Endothelial cell of umbilical vein (primary cell): ENCODE measurements around the gene ZMIZ2. TPM values are rescaled to one million over a fixed set of nuclear protein-coding genes. Genes with fewer than 3 reads are reported as not detected.

Experiments
- BruUV-seq: library from RNA; stranded (reverse); fragments of 400-500 nt; replicated peaks from 2 replicates; lab custom pipeline; 2021; lab: Mats Ljungman, UMichigan
- CTCF ChIA-PET: fragments of 300-600, 350-600 bp; sonication (Branson Sonifier 250); formaldehyde crosslinking; loops from one replicate; lab custom pipeline; 2021; ENCODE audit warnings: antibody characterized with exemption, inconsistent platforms; lab: Charles Lee
- POLR2A ChIA-PET: fragments of 300-600, 350-600 bp; sonication (Branson Sonifier 250); formaldehyde crosslinking; loops from one replicate; lab custom pipeline; 2021; ENCODE audit warnings: antibody characterized with exemption, inconsistent platforms; lab: Charles Lee
- DNase-seq: peaks from one replicate; pipeline ENCODE4 v3.0.0-alpha.2; 2011; ENCODE audit warnings: low read depth, low spot score
- FAIRE-seq: peaks from 2 replicates; lab custom pipeline; 2011; peaks lifted over from hg19 to GRCh38; lab: Jason Lieb, UNC
- H2AFZ ChIP-seq: 2 replicates; pipeline ENCODE4 v1.6.0; 2012; ENCODE audit warnings: low read depth, low read length, control low read depth, inconsistent platforms
- H3K27ac ChIP-seq: 2 replicates; pipeline ENCODE4 v1.5.1; 2011; ENCODE audit warnings: low read depth, mild to moderate bottlenecking, control low read depth, low read length, moderate library complexity; ENCODE audit not compliant: insufficient read depth
- H3K27me3 ChIP-seq, 2 experiments: 2 replicates each; pipeline versions ENCODE4 v1.6.0 to v1.6.1; 2011; ENCODE audit warnings: low read length in 2 of 2, mixed read lengths in 1 of 2; ENCODE audit not compliant: control insufficient read depth in 2 of 2, insufficient read depth in 2 of 2
- H3K36me3 ChIP-seq, 2 experiments: 2 replicates in 1 of 2; 3 replicates in 1 of 2; pipeline ENCODE4 v1.5.1; 2011; ENCODE audit warnings: low read length in 2 of 2, mild to moderate bottlenecking in 1 of 2, moderate library complexity in 1 of 2; ENCODE audit not compliant: control insufficient read depth in 2 of 2, insufficient read depth in 2 of 2; ENCODE audit errors: extremely low read depth in 1 of 2
- H3K4me1 ChIP-seq: 3 replicates; pipeline ENCODE4 v1.5.1; 2011; ENCODE audit warnings: mild to moderate bottlenecking, low read length; ENCODE audit not compliant: control insufficient read depth, insufficient read depth; ENCODE audit errors: extremely low read depth
- H3K4me2 ChIP-seq: 2 replicates; pipeline ENCODE4 v1.6.1; 2011; ENCODE audit warnings: low read length, control low read depth, mixed read lengths; ENCODE audit not compliant: insufficient read depth
- H3K4me3 ChIP-seq, 3 experiments: fragments of 200-600 bp in 1 of 3; sonication (generic), shearing (Covaris generic) in 1 of 3; replicated peaks in 1 of 3; 2 replicates each; pipeline ENCODE4 v1.5.1; 2011 to 2016; ENCODE audit warnings: control low read depth in 3 of 3, low read length in 3 of 3, mild to moderate bottlenecking in 2 of 3, inconsistent platforms in 1 of 3, low read depth in 1 of 3, moderate library complexity in 1 of 3; ENCODE audit not compliant: insufficient read depth in 1 of 3
- H3K79me2 ChIP-seq: 2 replicates; pipeline ENCODE4 v1.6.0; 2012; ENCODE audit warnings: low read length, inconsistent platforms; ENCODE audit not compliant: control insufficient read depth, insufficient read depth
- H3K9ac ChIP-seq: replicated peaks from 2 replicates; pipeline ENCODE3; 2011; ENCODE audit warnings: low read length, control low read depth; ENCODE audit not compliant: insufficient read depth; ENCODE audit errors: extremely low read depth
- H3K9me1 ChIP-seq: replicated peaks from 3 replicates; pipeline ENCODE4 v1.6.0; 2011; ENCODE audit warnings: mild to moderate bottlenecking, low read length; ENCODE audit not compliant: control insufficient read depth, insufficient read depth; ENCODE audit errors: extremely low read depth
- H3K9me3 ChIP-seq: replicated peaks from 2 replicates; pipeline ENCODE4 v1.5.1; 2012; ENCODE audit warnings: low read length, inconsistent platforms; ENCODE audit not compliant: control insufficient read depth, insufficient read depth
- H4K20me1 ChIP-seq: replicated peaks from 2 replicates; pipeline ENCODE3; 2011; ENCODE audit warnings: mild to moderate bottlenecking, low read length; ENCODE audit not compliant: control insufficient read depth, insufficient read depth; ENCODE audit errors: extremely low read depth
- CTCF ChIP-seq, 2 donors: IDR thresholded peaks; 1 replicate in 1 of 2; 2 replicates in 1 of 2; pipeline ENCODE4 v1.5.1; 2011; ENCODE audit warnings: low read length in 2 of 2, mild to moderate bottlenecking in 2 of 2, moderate library complexity in 2 of 2, control low read depth in 1 of 2, inconsistent platforms in 1 of 2, low read depth in 1 of 2; ENCODE audit not compliant: insufficient read depth in 1 of 2; ENCODE audit errors: extremely low read depth in 1 of 2
- EZH2 ChIP-seq: IDR thresholded peaks from 2 replicates; pipeline ENCODE4 v1.6.1; 2012; ENCODE audit warnings: borderline replicate concordance, low read depth, mild to moderate bottlenecking, moderate library complexity, low read length, inconsistent platforms; ENCODE audit not compliant: severe bottlenecking
- FOS ChIP-seq: IDR thresholded peaks from 2 replicates; pipeline ENCODE4 v1.6.1; 2011; ENCODE audit warnings: mild to moderate bottlenecking, low read length, moderate library complexity, borderline replicate concordance; ENCODE audit not compliant: insufficient read depth
- GATA2 ChIP-seq: IDR thresholded peaks from 2 replicates; pipeline ENCODE4 v1.7.0; 2011; ENCODE audit warnings: low read depth, mild to moderate bottlenecking, moderate library complexity, mixed read lengths, low read length; ENCODE audit not compliant: insufficient read length, insufficient read depth
- JUN ChIP-seq: IDR thresholded peaks from 2 replicates; pipeline ENCODE4 v1.6.1; 2011; ENCODE audit warnings: borderline replicate concordance, low read depth; ENCODE audit not compliant: insufficient read length, insufficient read depth
- MAX ChIP-seq: IDR thresholded peaks from 2 replicates; pipeline ENCODE4 v1.6.1; 2011; ENCODE audit not compliant: insufficient read depth, insufficient read length
- MYC ChIP-seq: IDR thresholded peaks from one replicate; pipeline ENCODE4 v1.6.1; 2011; ENCODE audit warnings: mild to moderate bottlenecking, low read depth, low read length
- POLR2A ChIP-seq: IDR thresholded peaks from 2 replicates; pipeline ENCODE4 v1.6.1; 2012; ENCODE audit warnings: low read depth, mild to moderate bottlenecking, control low read depth, low read length
- POLR2AphosphoS5 ChIP-seq: IDR thresholded peaks from 2 replicates; pipeline ENCODE4 v1.6.1; 2012; ENCODE audit warnings: low read depth, mild to moderate bottlenecking, control low read depth, low read length, moderate library complexity; ENCODE audit not compliant: insufficient read depth
- dilution Hi-C: fragments of 300-500 bp; cut with MboI; formaldehyde crosslinking; loops from one replicate; pipeline ENCODE4 v1.15.0; 2019; ENCODE audit warnings: low sequenced_read_pairs; ENCODE audit not compliant: extremely low pct_ligation_motif_present
- intact Hi-C: fragments of 100-400 bp; cut with micrococcal nuclease; formaldehyde crosslinking; loops from one replicate; pipeline ENCODE4 v1.10.0; 2022
- polyA plus RNA-seq, 4 experiments: library from polyadenylated mRNA; depleted of rRNA in 3 of 4; stranded (reverse) in 3 of 4; unstranded in 1 of 4; fragments of >200 nt; gene quantifications; 2 replicates each; pipeline versions ENCODE4 v1.2.1 to v1.2.3, GENCODE V29; 2011 to 2012; ENCODE audit warnings: missing spikeins in 1 of 4
- total RNA-seq: library from RNA; stranded (reverse); gene quantifications from 2 replicates; pipeline ENCODE4 v1.2.3, GENCODE V29; 2021

ZMIZ2 gene
- total and polyA plus RNA-seq, 2 donors (not counting 3 experiments of a cell fraction or from before 2014, with no cell fraction given): 30.6 to 87.5 TPM

DNA sequence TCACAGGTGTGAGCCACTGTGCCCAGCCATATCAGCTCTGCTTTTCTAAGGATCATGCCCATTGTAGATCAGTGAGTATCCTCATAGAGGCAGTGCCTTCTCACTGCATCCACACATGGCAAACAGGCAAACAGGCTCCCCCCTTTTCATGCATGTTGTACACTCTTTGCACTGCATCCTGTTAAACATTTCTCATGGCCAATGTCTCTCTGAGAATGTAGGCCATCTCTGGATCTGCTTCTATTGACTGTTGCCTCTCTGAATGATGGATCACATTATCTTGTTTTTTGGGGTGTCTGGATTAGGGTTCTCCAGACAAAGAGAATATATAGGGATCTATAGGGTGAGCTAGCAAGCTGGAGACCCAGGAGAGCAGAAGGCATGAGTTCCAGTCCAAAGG is 34.8 kb downstream of the ZMIZ2 start:
- no peak for DNase-seq
- TF ChIP-seq GATA2 (no peak), POLR2AphosphoS5 (no peak), MAX (no peak), JUN (no peak), EZH2 (no peak), POLR2A (no peak), CTCF (IDR thresholded peaks at IDR 0.05; ENCODE audit: extremely low read depth in 1 of 2, insufficient read depth in 1 of 2, low read depth in 1 of 2, low read length in 2 of 2) (no peak), MYC (no peak), FOS (no peak)
- no TSS peak for BruUV-seq
- intact Hi-C loops (no loop called here), dilution Hi-C loops (no loop called here)
- Histone ChIP-seq H3K4me3 (no peak overlapping the region), H3K9ac (no peak overlapping the region), H2AFZ (no peak overlapping the region), H3K4me2 (no peak overlapping the region), H3K79me2 (no peaks in the 10 kb centered on the region), H3K36me3 (no peaks in the 10 kb centered on the region), H3K9me1 (no peaks in the 10 kb centered on the region), H3K4me1 (no peaks in the 10 kb centered on the region), H3K9me3 (no peaks in the 10 kb centered on the region), H3K27ac (no peak overlapping the region), H4K20me1 (no peaks in the 10 kb centered on the region), H3K27me3 (no peaks in the 10 kb centered on the region)
- CTCF ChIA-PET: interaction anchor here (1.0 to 1.6 kb wide), 2 partner anchors 48 to 64 kb away, joined by 3 to 4 read pairs; no protein-coding TSS in a partner anchor
- FAIRE-seq: no peak
- POLR2A ChIA-PET: interaction anchor here (0.5 kb wide), 1 partner anchor 36 kb away, joined by 3 read pairs; no protein-coding TSS in a partner anchor
